GM21390 (cell line): Measurements from ENCODE around the gene ZNF786.
"Not testable (repeated sequence)": the region's sequence is repeated elsewhere in the genome, so short reads cannot be mapped to it uniquely, and the experiment has no call there.

ENCODE experiments used
- ATAC-seq: cut with Tn5 transposase; IDR thresholded peaks from one replicate; pipeline ENCODE4 v1.9.1; 2021; ENCODE audit not compliant: unreplicated experiment

ZNF786 gene

DNA sequence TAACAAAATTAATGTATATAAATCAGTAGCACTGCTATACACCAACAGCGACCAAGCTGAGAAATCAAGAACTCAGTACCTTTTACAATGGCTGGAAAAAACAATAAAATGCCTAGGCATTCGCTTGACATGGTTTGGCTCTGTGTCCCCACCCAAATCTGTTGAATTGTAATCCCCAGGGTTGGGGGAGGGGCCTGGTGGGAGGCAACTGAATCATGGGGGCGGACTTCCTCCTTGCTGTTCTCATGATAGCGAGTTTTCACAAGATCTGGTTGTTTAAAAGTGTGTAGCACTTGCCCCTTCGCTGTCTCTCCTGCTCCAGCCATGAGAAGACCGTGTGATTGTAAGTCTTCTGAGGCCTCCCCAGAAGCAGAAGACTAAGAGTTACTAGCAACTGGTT lies 8.6 kb downstream of the ZNF786 start:
- ATAC-seq: no peak

DNA sequence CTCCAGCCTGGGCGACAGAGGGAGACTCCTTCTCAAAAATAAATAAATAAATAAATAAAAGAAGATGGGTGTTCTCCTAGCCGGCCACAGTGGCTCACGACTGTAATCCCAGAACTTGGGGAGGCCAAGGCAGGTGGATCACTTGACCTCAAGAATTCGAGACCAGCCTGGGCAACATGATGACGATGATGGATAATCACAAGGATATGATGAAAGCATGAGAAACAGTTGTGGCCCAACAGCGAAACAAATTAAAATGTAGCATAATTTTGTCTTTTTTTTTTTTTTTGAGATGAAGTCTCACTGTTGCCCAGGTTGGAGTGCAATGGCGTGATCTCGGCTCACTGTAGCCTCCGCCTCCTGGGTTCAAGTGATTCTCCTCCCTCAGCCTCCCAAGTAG lies 12.9 kb downstream of the ZNF786 start:
- ATAC-seq: no peak

GRCh38 chr7:149075286-149075685 lies 15.2 kb downstream of the ZNF786 start:
- no peak for ATAC-seq

GRCh38 chr7:149074116-149074885 lies 16.2 kb downstream of the ZNF786 start:
- no peak for ATAC-seq

- ATAC-seq: no peak
These were observed 18.1 kb downstream of the ZNF786 start for GRCh38 chr7:149072438-149072775.

DNA sequence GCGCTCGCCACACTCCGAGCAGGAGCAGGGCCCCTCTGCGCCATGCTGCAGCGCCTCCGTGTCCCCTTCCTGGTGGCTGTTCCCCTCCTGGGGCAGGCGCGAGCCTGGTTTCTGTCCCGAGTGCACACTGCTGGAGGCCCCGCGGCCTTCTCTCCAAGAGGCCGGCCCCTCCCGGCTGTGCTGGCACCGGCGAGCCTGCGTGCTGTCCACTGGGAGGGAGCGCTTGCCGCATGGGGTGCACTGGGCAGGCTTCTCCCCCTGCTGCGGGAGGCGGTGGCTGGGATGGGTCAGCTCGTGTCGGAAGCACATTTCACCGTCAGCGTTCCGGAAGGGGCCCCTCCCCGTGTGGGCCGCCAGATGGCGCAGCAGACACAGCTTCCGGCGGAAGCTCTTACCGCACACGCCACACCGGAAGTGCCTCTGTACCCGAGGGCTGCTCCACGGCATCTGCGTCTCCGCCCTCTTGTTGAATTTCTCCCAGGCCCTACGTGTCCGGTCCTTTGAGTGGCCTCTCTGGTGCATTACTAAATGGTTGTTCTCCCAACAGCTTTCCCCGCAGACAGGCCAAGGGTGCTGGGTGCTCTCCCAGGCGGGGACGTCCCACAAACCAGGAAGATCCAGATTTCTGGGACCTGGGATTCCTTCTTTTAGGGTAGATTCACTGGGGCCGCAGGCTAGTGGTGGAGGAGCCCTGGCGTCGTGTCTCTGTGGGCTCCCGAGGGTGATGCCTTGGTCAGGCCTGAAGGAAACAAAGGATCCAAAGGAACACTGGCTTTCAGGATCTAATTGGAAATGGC lies 18.7 kb downstream of the ZNF786 start:
- no peak for ATAC-seq

- ATAC-seq: no peak
These were observed 19.3 kb downstream of the ZNF786 start for GRCh38 chr7:149071182-149071635.

- no peak for ATAC-seq
These were observed 20.0 kb downstream of the ZNF786 start for GRCh38 chr7:149070372-149071125.

GRCh38 chr7:149067869-149068268 lies 22.6 kb downstream of the ZNF786 start:
- no peak for ATAC-seq

GRCh38 chr7:149063476-149063875 lies 27.0 kb downstream of the ZNF786 start:
- ATAC-seq: no peak

- not testable (repeated sequence) for ATAC-seq
These were observed 28.2 kb downstream of the ZNF786 start for GRCh38 chr7:149062217-149062899.

DNA sequence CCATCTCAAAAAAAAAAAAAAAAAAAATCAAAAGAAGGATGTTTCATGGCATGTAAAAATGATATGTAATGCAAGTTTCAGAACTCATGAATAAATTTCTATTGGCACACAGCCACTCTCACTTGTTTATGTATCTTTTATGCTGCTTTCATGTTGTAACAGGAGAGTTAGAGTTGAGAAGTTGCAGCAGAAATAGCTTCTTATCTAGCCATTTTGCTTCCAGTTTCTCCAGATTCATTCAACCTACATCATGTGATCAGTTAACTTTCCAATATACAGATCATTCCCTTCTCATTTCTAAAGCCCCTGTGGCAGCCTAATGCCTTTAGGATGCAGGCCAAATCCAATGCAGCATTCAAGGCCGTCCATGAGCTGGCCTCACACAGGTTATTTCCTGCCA lies 30.4 kb downstream of the ZNF786 start:
- no peak for ATAC-seq

DNA sequence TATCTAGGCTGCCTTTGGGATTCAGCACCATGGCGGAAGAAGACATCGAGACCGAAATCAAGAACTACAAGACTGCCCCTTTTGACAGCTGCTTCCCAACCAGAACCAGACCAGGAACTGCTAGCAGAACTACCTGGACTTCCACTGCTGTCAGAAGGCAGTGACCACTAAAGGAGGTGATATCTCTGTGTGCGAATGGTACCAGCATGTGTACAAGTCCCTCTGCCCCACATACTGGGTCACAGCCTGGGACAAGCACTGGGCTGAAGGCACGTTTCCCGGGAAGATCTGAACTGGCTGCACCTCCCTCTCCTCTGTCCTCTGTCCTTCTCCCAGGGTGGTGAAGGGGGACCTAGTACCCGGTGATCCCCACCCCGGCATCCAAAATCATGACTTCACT lies 36.6 kb downstream of the ZNF786 start:
- no peak for ATAC-seq

GRCh38 chr7:149053384-149053783 lies 37.1 kb downstream of the ZNF786 start:
- ATAC-seq: no peak

- no peak for ATAC-seq
These were observed 39.6 kb downstream of the ZNF786 start for GRCh38 chr7:149050941-149051340.

DNA sequence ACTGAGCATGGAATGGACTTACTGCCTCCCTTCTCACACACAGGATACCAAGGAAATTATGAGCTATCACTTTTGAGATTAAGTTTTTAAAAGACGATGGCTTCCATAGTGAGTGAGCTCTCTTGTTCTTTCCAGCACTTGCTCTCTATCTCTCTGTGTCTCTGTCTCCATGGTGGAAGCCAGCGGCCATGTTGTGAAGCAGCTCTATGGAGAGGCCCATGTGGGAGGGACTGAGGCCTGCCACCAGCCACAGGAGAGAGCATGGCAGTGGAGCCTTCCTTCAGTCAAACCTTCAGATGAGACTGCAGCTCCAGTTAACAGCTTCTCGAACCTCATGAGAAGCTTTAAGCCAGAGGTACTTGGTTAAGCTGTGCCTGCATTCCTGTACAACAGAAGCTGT lies 41.7 kb downstream of the ZNF786 start:
- ATAC-seq: no peak

DNA sequence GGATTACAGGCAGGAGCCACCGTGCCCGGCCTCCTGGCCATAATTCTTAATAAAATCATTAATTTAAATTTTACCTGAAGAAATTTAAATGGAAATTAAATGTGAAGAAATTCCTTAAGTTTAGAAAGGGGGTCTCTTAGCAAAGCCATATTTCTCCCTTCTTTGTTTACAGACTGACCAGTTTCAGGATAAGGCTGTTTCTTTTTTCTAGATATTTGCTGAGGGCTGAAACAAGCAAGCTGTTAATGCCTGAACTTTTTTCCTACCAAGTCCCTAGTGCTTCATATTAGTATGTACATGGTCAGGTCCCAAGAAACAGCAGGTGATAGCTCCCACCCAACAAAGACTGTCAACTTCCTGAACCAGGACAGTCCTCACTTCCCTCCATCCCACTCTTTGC lies 44.1 kb downstream of the ZNF786 start:
- no peak for ATAC-seq

DNA sequence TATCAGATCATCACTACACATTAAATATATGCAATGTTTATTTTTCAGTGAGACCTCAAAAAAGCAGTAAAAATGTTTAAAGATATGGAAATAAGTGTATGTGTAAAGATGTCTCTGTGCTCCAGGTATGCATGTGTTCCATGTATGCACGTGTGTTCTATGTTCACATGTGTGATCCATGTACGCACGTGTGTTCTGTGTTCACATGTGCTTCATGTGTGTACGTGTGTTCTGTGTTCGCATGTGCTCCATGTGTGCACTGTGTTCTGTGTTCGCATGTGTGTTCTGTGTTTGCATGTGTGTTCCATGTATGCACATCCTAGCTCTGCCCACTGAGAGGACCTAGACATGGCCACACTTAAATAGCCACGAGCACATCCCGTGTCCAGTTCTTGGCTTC lies 46.6 kb downstream of the ZNF786 start:
- ATAC-seq: no peak

DNA sequence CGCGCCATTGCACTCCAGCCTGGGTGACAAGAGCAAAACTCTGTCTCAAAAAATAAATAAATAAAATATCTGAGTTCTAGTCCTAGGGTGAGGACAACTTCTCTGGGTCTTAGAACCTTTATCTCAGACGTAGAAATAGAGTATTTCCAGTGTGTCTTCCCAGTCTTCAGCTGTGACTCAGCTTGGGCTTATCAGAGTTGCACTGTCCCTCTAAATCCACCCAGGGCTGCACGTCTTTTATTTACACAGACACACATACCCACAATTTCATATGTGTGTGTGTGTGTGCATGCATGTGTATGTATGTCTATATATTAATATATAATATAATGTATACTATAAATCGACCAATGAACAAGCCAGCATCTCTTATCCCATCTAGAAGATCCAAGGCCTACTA lies 49.2 kb downstream of the ZNF786 start:
- ATAC-seq: no peak

- not testable (repeated sequence) for ATAC-seq
These were observed 51.9 kb downstream of the ZNF786 start for GRCh38 chr7:149038641-149039040.

DNA sequence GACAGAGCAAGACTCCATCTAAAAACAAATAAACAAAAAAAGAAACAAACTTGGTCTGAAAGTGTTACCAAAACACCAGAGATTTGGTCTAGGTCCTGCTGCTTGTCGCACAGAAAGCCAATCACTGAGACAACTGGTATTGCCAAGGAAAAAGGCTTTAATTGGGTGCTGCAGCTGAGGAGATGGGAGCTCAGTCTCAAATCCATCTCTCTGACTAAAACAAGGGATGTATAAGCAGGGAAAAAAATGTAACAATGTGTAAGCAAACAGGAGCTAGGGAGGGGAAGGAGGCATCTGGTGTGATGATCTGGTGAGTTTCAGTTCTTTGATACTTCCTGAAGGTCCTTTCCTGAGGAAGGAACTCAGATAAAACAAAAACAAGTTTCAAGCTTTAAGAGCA lies 53.8 kb downstream of the ZNF786 start:
- ATAC-seq: no peak
